ENCODE results near the gene GBX1. TPM values are rescaled to one million over a fixed set of nuclear protein-coding genes. Genes with fewer than 3 reads are reported as not detected.

The GBX1 gene
- total RNA-seq, 1 donor from 2014 or later: not detected

DNA sequence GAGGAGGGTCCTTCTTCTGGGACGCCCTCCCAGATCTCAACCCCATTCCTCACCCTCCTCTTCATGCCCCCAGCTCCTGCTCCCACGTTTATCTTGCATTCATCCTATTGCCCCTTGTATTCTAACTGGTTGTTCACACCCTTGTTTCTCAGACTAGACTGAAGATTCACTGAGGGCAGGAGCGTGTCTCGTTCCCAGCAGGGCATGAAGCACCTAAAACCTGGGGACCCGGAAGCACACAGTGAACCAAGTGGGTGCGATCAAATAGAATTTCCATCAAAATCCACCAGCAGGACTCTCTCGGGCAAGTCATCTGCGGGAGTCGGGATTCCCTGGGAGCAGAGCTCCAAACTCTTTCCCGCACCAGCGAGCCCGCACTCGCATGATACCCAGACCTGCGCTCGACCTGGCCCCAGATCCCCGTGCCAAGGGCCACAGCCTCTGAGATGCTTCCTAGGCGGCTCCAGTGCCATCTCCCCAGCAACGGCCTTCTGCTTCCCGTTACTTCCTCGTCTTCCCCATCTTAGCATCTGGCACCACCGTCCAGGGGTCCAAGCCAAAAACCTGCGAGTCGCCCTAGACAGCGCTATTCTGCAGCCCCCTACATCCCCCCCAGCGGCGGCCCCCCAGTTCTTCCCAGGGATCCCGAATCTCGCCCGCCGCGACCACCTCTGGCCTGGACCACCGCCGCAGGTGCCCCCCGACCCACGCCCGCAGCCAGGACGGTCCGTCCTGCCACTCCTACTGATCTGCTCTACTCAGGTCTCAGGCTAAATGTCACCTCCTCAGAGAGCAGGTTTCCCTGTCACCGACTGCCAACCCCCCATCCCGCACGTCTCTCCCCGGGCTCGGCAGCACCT, 6.1 kb upstream of the GBX1 start:
- DNase-seq: no peak

GRCh38 chr7:151172273-151173141, 5.0 kb upstream of the GBX1 start:
- peak; percentile 90 for DNase-seq

DNA sequence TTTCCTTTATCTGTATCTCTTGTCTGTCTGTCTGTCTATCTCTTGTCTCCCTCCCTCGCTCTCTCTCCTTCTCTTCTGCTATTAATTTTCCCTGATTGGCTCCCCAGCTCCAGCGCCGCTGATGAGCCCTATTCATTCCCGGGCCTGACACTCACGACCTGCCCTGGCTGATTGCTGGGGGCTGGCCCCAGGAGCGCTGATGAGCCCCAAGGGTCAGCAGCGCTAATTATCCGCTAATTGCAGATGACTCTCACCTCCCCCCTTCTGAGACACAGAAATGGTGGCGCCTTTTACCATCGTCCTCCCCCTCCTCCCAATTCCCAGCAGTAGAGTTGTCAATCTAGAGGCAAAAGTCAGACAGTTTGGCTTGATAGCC, 1.3 kb upstream of the GBX1 start:
- DNase-seq: no peak

DNA sequence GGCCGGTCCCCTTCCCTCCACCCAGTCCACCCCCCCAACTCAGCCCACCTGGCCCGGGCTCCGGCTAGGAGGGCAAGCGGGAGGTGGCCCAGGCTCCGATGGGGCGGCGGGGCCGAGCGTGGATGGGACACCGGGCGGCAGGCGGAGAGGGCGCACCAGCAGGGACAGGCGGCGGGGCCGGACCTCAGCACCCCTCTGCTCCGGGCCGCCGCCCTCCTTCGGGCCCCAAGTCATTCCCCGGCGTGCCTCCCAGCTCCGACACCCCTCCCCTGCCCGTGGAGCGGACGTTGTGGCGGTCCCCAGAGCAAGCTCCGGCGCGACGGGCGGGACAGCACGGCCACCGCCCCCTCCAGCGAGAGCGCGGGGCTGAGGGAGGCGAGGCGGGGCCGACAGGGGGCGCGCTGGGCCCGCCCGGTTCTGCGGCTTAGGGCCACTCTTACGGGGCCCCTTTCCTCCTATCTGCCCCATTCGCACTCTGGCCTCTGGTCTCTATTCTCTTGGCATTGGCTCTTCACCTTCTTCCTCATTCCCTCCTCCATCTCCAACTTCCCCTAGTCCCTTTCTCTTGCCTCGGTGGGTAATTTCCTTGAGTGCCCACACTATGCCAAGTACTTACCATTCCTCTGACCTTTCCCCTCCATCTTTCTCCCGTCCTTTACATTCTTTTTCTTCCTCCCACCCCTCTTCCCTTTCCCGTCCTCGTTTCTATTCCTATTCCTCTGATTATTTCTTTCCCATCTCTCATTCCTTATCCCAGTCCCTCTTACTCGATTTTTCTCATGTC, 701 bp upstream of the GBX1 start:
- DNase-seq: peak; percentile 47

DNA sequence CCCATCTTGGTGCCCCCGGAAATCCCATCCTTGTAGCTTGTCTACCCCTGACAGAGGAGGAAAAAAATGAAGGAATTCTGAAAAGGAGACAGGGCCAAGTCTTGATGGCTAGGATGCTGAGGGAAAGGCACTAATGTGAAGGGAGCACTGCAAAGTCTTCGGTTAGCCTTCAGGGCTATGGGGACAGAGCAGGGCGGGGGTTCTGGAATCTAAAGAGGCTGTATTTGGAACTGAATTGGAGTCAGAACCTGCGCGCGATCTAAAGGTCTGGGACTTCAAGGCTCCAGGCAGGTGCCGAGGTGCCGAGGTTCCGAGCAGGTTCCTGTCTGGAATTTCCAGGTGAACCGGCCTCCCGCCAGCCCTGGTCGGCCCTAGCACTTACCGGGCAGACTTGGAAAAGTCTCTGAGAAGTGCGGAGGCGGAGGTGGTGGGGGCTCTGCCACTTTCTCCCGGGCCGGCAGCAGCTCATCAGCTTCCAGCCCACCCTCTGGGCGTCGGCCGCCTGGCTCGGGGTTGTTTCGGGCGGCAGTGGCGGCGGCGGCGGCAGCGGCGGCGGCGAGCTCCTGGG, 781 bp downstream of the GBX1 start:
- no peak for DNase-seq

GRCh38 chr7:151161757-151162156, 5.7 kb downstream of the GBX1 start:
- DNase-seq: no peak

GRCh38 chr7:151157645-151158329, 9.7 kb downstream of the GBX1 start:
- no peak for DNase-seq

GRCh38 chr7:151152643-151153513, 14.6 kb downstream of the GBX1 start:
- DNase-seq: no peak

DNA sequence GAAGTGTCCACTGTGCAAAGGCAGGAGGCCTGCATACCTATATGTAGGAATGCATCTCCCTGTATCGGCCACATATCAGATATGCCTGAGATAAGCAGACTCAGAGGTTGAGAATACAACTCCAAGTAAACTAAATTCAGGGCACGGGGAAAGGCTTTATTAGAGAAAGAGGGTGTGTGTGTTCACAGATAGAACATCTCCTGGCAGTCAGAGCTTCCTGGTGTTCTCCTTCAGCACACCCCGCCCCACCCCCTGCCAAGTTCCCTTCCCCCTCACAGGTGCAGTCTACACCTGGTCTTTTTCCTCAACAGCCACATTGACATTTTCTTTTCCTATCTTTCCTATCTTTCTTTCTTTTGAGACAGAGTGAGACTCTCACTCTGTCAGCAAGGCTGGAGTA, 17.1 kb downstream of the GBX1 start:
- DNase-seq: no peak

DNA sequence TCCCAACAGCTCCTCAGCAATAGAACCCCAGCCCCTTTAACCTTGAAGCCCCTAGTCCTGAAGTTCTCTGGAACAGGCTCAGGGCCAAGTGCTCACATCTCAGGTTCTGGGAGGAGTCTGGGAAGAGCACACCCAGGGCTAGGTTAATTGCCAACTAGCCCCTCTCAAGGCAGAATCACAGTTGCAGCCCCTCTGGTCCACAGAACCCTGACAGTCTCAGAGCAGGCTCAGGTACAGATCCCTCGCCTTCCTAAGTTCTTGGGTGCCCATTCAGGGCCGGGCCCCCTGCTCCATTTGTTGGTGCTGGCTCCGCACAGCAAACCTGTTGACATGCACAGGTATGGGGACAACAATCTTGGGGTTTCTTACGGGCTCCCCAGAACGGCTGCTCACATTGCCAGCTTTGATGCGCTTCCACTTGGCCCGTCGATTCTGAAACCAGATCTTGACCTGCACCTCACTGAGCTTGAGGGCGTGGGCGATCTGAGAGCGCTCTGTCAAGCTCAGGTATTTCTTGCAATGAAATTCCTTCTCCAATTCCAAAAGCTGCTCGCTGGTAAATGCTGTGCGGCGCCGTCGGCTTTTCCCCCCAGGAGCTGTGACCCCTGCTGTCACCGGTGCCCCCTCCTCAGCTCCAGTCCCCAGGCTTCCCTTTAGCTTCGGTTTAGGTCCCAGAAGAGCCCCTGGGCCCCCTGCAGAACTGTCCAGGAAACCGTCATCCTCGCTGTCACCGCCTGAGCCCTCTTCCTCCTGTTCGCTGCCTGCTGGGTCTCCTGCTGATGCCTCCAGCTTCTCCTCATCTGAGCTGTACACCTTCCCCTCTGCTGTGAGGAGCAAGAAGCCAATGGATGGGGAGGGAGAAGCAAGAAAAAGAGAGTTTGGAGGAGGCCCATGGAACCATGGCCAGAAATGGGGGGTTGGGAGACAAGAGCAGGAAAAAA, 18.9 kb downstream of the GBX1 start:
- DNase-seq: no peak

- DNase-seq: no peak
Measured at GRCh38 chr7:151146761-151147160, 20.7 kb downstream of the GBX1 start.

DNA sequence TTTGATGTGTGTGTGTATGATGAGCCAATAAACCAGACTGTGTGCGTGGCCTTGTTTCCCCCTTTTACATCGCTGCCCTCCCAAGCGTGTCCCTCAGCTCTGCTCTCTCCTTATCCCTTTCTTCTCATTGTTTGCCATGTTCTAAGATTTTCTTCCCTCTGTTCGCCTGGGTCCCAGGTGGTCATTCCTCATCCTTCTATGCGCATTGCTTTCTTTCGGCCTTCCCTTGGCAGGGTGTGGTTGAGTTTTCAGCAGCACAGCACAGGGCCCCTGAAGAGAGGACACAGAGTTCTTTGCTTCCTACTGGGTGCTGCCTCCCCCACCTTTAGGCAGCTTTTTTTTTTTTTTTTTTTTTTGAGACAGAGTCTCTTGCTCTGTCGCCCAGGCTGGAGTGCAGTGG, 23.1 kb downstream of the GBX1 start:
- no peak for DNase-seq

- peak; percentile 83 for DNase-seq
Measured at GRCh38 chr7:151143261-151144015, 24.1 kb downstream of the GBX1 start.

DNA sequence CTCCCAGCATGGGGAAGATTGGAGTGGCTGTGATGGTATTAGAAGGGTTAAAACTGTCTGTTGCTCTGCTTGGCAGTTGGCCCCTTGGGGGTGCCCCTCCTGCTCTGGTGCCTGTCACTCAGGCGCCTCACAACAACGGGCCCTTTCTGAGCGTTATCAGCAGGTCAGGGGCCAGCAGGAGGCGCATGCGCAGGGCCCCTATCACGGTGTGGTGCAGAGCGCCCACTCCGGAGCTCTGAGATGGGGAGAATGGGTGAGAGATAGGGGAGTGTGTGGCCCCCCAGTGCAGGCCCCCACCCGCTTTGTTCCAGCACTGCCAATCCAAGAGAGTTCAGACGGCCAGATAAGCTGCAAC, 24.8 kb downstream of the GBX1 start:
- no peak for DNase-seq

GRCh38 chr7:151141855-151142685, 25.4 kb downstream of the GBX1 start:
- no peak for DNase-seq

- DNase-seq: no peak
Measured at GRCh38 chr7:151141311-151141854, 26.1 kb downstream of the GBX1 start.

DNA sequence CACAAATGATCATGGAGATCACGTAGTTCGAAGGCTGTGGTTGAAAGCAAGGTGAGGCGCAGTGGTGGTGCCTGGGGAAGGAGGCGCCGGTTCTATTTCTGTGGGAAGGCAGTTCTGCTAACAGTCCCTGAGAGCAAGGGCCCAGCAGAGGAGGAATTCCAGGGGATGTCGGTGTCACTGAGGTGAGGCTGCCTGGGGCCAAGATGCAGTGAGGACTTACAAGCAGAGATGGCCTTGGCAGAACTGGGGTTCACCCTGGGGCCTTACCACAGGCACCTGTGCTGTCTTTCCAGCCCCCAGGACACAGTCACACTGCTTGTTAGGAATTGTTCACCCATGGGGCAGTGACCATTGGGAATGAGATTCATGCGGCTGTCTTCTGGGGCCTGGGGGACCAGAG, 26.7 kb downstream of the GBX1 start:
- DNase-seq: no peak

DNA sequence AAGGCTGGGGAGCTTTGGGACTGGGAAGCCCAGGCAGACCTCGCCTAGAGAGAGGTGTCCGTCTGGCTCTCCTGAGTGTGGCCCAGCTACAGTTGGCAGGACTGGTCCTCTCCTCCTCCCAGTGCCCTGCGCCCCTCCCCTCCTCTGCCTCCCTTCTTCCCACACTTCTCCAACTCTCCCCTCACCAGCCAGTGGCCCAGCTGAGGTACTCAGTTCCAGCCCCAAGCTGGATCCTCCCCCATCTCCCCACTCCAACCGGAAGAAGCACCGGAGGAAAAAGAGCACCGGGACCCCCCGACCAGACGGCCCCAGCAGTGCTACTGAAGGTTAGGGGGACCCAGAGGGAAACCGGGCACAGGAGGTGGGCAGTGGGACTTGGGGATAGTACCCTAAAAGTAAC, 27.7 kb downstream of the GBX1 start:
- DNase-seq: no peak

Data from tongue (tissue), 2 donors.